HepG2 (cell line): ENCODE results near the gene ENDOU. TPM values are rescaled to one million over a fixed set of nuclear protein-coding genes. Genes with fewer than 3 reads are reported as not detected.

ENCODE experiments used
- ATAC-seq: fragments of 200-7000 bp; cut with Tn5 transposase; 3 replicates; pipeline ENCODE4 v1.9.1; 2020; ENCODE audit warnings: mild to moderate bottlenecking, moderate library complexity
- BruUV-seq: library from RNA; stranded (reverse); fragments of 400-500 nt; replicated peaks from 2 replicates; lab custom pipeline; 2021; lab: Mats Ljungman, UMichigan
- CTCF ChIA-PET: fragments of 300-600 bp; formaldehyde crosslinking; extraction: SDS; loops from one replicate; lab custom pipeline; 2021; ENCODE audit warnings: low total read pairs, inconsistent platforms, low intra/inter-chr PET ratio; lab: Yijun Ruan, JAX
- POLR2A ChIA-PET: fragments of 350-600 bp; sonication (Branson Sonifier 250); formaldehyde crosslinking; loops from one replicate; lab custom pipeline; 2020; ENCODE audit warnings: antibody characterized with exemption, inconsistent platforms; lab: Yijun Ruan, JAX
- DNase-seq: peaks from one replicate; pipeline ENCODE4 v3.0.0-alpha.2; 2015; ENCODE audit warnings: low spot score
- FAIRE-seq: peaks from 3 replicates; lab custom pipeline; 2011; peaks lifted over from hg19 to GRCh38; lab: Jason Lieb, UNC
- H2AFZ ChIP-seq: one replicate; pipeline ENCODE4 v1.6.1; 2011; ENCODE audit warnings: low read length, inconsistent platforms
- H3K27ac ChIP-seq: fragments of 300-600 bp; 3 replicates; pipeline ENCODE4 v1.8.0; 2011; ENCODE audit warnings: mixed run types, mild to moderate bottlenecking, mixed read lengths, low read length, inconsistent platforms; ENCODE audit not compliant: insufficient read depth; ENCODE audit errors: extremely low read length
- H3K27me3 ChIP-seq, 2 experiments: fragments of 200-600 bp in 1 of 2; 2 replicates in 1 of 2; 3 replicates in 1 of 2; pipeline versions ENCODE4 v1.6.0 to v1.8.0; 2011; ENCODE audit warnings: low read length in 2 of 2, mild to moderate bottlenecking in 2 of 2, moderate library complexity in 2 of 2, inconsistent platforms in 1 of 2; ENCODE audit not compliant: insufficient read depth in 2 of 2, control insufficient read depth in 1 of 2
- H3K36me3 ChIP-seq, 2 experiments: fragments of 200-600 bp in 1 of 2; replicated peaks in 1 of 2; 2 replicates in 1 of 2; 3 replicates in 1 of 2; pipeline versions ENCODE4 v1.5.1 to v1.8.0; 2011; ENCODE audit warnings: low read length in 2 of 2, inconsistent platforms in 1 of 2; ENCODE audit not compliant: insufficient read depth in 2 of 2, control insufficient read depth in 1 of 2
- H3K4me1 ChIP-seq: 2 replicates; pipeline ENCODE4 v1.5.1; 2012; ENCODE audit warnings: low read length, inconsistent platforms; ENCODE audit not compliant: insufficient read depth
- H3K4me2 ChIP-seq: 2 replicates; pipeline ENCODE4 v1.6.0; 2011; ENCODE audit warnings: low read depth, low read length, inconsistent platforms
- H3K4me3 ChIP-seq, 3 experiments: fragments of 200-600 bp in 1 of 3; sonication (generic), shearing (Covaris generic) in 1 of 3; replicated peaks in 1 of 3; 2 replicates each; pipeline ENCODE4 v1.5.1; 2011 to 2016; ENCODE audit warnings: low read length in 3 of 3, inconsistent platforms in 2 of 3, low read depth in 2 of 3, mild to moderate bottlenecking in 2 of 3, control low read depth in 1 of 3, mixed read lengths in 1 of 3; ENCODE audit not compliant: insufficient read depth in 1 of 3
- H3K79me2 ChIP-seq: one replicate; pipeline ENCODE4 v1.6.1; 2011; ENCODE audit warnings: low read length, inconsistent platforms; ENCODE audit not compliant: insufficient read depth
- H3K9ac ChIP-seq: 2 replicates; pipeline ENCODE4 v1.6.0; 2011; ENCODE audit warnings: mild to moderate bottlenecking, low read depth, low read length, inconsistent platforms; ENCODE audit not compliant: insufficient read depth
- H3K9me3 ChIP-seq: 2 replicates; pipeline ENCODE4 v1.5.1; 2012; ENCODE audit warnings: mild to moderate bottlenecking, low read length
- H4K20me1 ChIP-seq: 2 replicates; pipeline ENCODE4 v1.6.0; 2011; ENCODE audit warnings: inconsistent platforms, mild to moderate bottlenecking, low read length, moderate library complexity; ENCODE audit not compliant: insufficient read depth
- EZH2 ChIP-seq: conservative IDR thresholded peaks from 2 replicates; pipeline ENCODE4 v1.6.1; 2012; ENCODE audit warnings: mild to moderate bottlenecking, low read depth, low read length, moderate library complexity
- GATA4 ChIP-seq: sonication (generic); IDR thresholded peaks from 2 replicates; pipeline ENCODE4 v1.6.1; 2016; ENCODE audit warnings: antibody characterized with exemption, low read depth, borderline replicate concordance
- PHB2 ChIP-seq: fragments of 450-650 bp; IDR thresholded peaks from 2 replicates; pipeline ENCODE4 v1.6.1; 2018; ENCODE audit not compliant: partially characterized antibody
- SATB2 ChIP-seq: sonication (generic); formaldehyde crosslinking; IDR thresholded peaks from 2 replicates; pipeline ENCODE4 v1.5.0; 2020; ENCODE audit warnings: missing genetic modification reagents
- SRSF1 ChIP-seq: fragments of 200-400 bp; formaldehyde crosslinking; optimal IDR thresholded peaks from 2 replicates; pipeline ENCODE3; 2017; ENCODE audit warnings: mild to moderate bottlenecking, low read depth, low read length, moderate library complexity
- ZBTB42 ChIP-seq: sonication (generic); formaldehyde crosslinking; IDR thresholded peaks from 2 replicates; pipeline ENCODE4 v1.5.0; 2020; ENCODE audit warnings: mild to moderate bottlenecking, missing genetic modification reagents
- ZNF441 ChIP-seq: sonication (generic); formaldehyde crosslinking; IDR thresholded peaks from 2 replicates; pipeline ENCODE4 v1.7.0; 2021; ENCODE audit warnings: missing genetic modification reagents, borderline replicate concordance
- ZNF672 ChIP-seq: sonication (generic); formaldehyde crosslinking; IDR thresholded peaks from 2 replicates; pipeline ENCODE4 v1.8.1; 2022; ENCODE audit warnings: missing genetic modification reagents
- ZSCAN22 ChIP-seq: sonication (generic); formaldehyde crosslinking; IDR thresholded peaks from 2 replicates; pipeline ENCODE4 v1.4.0; 2020; ENCODE audit warnings: mild to moderate bottlenecking, missing genetic modification reagents
- WGBS: methylation state at CpG from one replicate; pipeline ENCODE4 v1.1.6; 2017; ENCODE audit warnings: low lambda C conversion rate; 5-methylcytosine and 5-hydroxymethylcytosine counted together
- in situ Hi-C: cut with HindIII; loops from 2 replicates; pipeline ENCODE4 v1.10.0; 2017; ENCODE audit warnings: low pct_unique_long_range_greater_than_20kb; ENCODE audit not compliant: extremely low pct_ligation_motif_present
- intact Hi-C: fragments of 100-400 bp; cut with micrococcal nuclease; formaldehyde crosslinking; loops from one replicate; pipeline ENCODE4 v1.10.0; 2022; ENCODE audit not compliant: unreplicated experiment
- polyA plus RNA-seq, 8 experiments: library from polyadenylated mRNA; depleted of rRNA in 3 of 8; stranded (reverse) in 7 of 8; unstranded in 1 of 8; fragments of >200 nt; fragmentation: Illumina TruSeq in 4 of 8; extraction: Trizol in 4 of 8; gene quantifications; 2 replicates each; pipeline versions ENCODE4 v1.2.1 to v1.2.3, GENCODE V29; 2011 to 2016; ENCODE audit warnings: low read depth in 4 of 8, missing spikeins in 1 of 8, mixed read lengths in 1 of 8; ENCODE audit not compliant: insufficient read depth in 1 of 8
- total RNA-seq, 5 experiments: library from RNA; depleted of rRNA; stranded (reverse); fragments of >200 nt; fragmentation: Illumina TruSeq; extraction: Trizol; gene quantifications; 2 replicates each; pipeline ENCODE4 v1.2.3, GENCODE V29; 2016; ENCODE audit warnings: low read depth in 1 of 5
- TF ChIP-seq, protein P1 (sequence below): sonication (generic); formaldehyde crosslinking; IDR thresholded peaks from 2 replicates; pipeline ENCODE4 v1.4.0; 2020; ENCODE audit warnings: missing genetic modification reagents, borderline replicate concordance
- TF ChIP-seq, protein P2 (sequence below): sonication (generic); formaldehyde crosslinking; IDR thresholded peaks from 2 replicates; pipeline ENCODE4 v1.4.0; 2020; ENCODE audit warnings: low read depth, mild to moderate bottlenecking, missing genetic modification reagents
- TF ChIP-seq, protein P3 (sequence below): sonication (generic); formaldehyde crosslinking; IDR thresholded peaks from 2 replicates; pipeline ENCODE4 v1.4.0; 2020; ENCODE audit warnings: mild to moderate bottlenecking, missing genetic modification reagents, borderline replicate concordance
- TF ChIP-seq, protein P4 (sequence below), 2 experiments: fragments of 450-650 bp in 1 of 2; sonication (generic) in 1 of 2; formaldehyde crosslinking; IDR thresholded peaks; 2 replicates each; pipeline versions ENCODE4 v1.5.0 to v1.8.0; 2020 to 2022; ENCODE audit warnings: mild to moderate bottlenecking in 1 of 2, missing genetic modification reagents in 1 of 2

ENDOU gene
- total and polyA plus RNA-seq, 2 of the 13 experiments (the other 11 are each of a cell fraction or from before 2014, with no cell fraction given): not detected

DNA sequence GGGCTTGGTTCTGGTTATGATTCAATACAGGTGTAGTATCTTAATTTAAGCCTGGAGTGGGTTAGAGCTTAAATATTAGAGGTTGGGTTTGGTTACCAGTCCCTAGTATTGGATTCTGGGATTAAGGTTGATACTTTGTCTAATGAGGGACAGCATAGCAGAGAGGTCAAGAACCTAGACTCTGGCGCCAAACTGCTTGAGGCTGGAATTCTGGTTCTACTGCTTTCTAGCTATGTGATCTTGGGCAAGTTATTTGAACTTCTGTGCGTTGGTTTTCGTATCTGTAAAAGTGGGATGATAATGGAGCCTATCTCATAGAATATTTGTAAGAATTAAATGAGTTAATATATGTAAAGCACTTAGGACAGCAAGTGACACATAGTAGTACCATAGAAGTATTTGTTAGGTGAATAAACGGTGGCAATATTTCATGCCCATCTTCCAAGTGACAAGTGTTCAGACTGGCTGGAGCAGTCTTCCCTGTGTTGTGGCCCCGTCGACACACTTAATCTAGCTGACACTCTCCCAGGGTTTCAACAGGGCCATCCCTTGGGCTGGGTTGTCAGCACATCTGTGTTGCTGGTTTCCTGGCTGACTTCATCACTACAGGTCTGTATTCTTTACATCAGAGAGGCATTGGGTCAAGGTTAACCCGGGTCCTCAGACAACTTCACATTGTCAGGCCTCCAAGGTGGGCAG lies 3.0 kb downstream of the ENDOU start:
- Histone ChIP-seq H2AFZ (no peak overlapping the region), H3K27me3 (no peaks in the 10 kb centered on the region), H3K9ac (no peak overlapping the region), H3K36me3 (no peaks in the 10 kb centered on the region), H4K20me1 (no peaks in the 10 kb centered on the region), H3K27ac (no peak overlapping the region), H3K4me1 (peaks cover 8% of the 10 kb centered on the region), H3K9me3 (no peaks in the 10 kb centered on the region), H3K4me2 (no peak overlapping the region), H3K79me2 (no peaks in the 10 kb centered on the region), H3K4me3 (no peak overlapping the region)
- POLR2A ChIA-PET: no interaction called here
- no TSS peak for BruUV-seq
- 75% methylated on average over 7 of the region's 7 CpGs for WGBS
- intact Hi-C loops: no loop called here
- CTCF ChIA-PET: no interaction called here
- ATAC-seq: no peak
- TF ChIP-seq EZH2: no peak
- no peak for TF ChIP-seq ZBTB42 (CRISPR knock-in tag)
- TF ChIP-seq, protein P1, sequence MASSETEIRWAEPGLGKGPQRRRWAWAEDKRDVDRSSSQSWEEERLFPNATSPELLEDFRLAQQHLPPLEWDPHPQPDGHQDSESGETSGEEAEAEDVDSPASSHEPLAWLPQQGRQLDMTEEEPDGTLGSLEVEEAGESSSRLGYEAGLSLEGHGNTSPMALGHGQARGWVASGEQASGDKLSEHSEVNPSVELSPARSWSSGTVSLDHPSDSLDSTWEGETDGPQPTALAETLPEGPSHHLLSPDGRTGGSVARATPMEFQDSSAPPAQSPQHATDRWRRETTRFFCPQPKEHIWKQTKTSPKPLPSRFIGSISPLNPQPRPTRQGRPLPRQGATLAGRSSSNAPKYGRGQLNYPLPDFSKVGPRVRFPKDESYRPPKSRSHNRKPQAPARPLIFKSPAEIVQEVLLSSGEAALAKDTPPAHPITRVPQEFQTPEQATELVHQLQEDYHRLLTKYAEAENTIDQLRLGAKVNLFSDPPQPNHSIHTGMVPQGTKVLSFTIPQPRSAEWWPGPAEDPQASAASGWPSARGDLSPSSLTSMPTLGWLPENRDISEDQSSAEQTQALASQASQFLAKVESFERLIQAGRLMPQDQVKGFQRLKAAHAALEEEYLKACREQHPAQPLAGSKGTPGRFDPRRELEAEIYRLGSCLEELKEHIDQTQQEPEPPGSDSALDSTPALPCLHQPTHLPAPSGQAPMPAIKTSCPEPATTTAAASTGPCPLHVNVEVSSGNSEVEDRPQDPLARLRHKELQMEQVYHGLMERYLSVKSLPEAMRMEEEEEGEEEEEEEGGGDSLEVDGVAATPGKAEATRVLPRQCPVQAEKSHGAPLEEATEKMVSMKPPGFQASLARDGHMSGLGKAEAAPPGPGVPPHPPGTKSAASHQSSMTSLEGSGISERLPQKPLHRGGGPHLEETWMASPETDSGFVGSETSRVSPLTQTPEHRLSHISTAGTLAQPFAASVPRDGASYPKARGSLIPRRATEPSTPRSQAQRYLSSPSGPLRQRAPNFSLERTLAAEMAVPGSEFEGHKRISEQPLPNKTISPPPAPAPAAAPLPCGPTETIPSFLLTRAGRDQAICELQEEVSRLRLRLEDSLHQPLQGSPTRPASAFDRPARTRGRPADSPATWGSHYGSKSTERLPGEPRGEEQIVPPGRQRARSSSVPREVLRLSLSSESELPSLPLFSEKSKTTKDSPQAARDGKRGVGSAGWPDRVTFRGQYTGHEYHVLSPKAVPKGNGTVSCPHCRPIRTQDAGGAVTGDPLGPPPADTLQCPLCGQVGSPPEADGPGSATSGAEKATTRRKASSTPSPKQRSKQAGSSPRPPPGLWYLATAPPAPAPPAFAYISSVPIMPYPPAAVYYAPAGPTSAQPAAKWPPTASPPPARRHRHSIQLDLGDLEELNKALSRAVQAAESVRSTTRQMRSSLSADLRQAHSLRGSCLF (CRISPR knock-in tag): no peak
- TF ChIP-seq SATB2 (CRISPR knock-in tag): no peak
- TF ChIP-seq, protein P2, sequence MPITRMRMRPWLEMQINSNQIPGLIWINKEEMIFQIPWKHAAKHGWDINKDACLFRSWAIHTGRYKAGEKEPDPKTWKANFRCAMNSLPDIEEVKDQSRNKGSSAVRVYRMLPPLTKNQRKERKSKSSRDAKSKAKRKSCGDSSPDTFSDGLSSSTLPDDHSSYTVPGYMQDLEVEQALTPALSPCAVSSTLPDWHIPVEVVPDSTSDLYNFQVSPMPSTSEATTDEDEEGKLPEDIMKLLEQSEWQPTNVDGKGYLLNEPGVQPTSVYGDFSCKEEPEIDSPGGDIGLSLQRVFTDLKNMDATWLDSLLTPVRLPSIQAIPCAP: no peak
- TF ChIP-seq GATA4: no peak
- TF ChIP-seq ZNF672 (CRISPR knock-in tag): no peak
- TF ChIP-seq, protein P3, sequence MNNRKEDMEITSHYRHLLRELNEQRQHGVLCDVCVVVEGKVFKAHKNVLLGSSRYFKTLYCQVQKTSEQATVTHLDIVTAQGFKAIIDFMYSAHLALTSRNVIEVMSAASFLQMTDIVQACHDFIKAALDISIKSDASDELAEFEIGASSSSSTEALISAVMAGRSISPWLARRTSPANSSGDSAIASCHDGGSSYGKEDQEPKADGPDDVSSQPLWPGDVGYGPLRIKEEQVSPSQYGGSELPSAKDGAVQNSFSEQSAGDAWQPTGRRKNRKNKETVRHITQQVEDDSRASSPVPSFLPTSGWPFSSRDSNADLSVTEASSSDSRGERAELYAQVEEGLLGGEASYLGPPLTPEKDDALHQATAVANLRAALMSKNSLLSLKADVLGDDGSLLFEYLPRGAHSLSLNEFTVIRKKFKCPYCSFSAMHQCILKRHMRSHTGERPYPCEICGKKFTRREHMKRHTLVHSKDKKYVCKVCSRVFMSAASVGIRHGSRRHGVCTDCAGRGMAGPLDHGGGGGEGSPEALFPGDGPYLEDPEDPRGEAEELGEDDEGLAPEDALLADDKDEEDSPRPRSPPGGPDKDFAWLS: no peak
- TF ChIP-seq PHB2: no peak
- TF ChIP-seq ZNF441 (CRISPR knock-in tag): no peak
- TF ChIP-seq, protein P4, sequence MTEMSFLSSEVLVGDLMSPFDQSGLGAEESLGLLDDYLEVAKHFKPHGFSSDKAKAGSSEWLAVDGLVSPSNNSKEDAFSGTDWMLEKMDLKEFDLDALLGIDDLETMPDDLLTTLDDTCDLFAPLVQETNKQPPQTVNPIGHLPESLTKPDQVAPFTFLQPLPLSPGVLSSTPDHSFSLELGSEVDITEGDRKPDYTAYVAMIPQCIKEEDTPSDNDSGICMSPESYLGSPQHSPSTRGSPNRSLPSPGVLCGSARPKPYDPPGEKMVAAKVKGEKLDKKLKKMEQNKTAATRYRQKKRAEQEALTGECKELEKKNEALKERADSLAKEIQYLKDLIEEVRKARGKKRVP (CRISPR knock-in tag; IDR thresholded peaks at IDR 0.05): no peak
- no peak for TF ChIP-seq SRSF1
- TF ChIP-seq ZSCAN22 (CRISPR knock-in tag): no peak
- DNase-seq: no peak
- FAIRE-seq: no peak
- in situ Hi-C loops: no loop called here
